Ovary (tissue), 3 donors: Measurements from ENCODE around the gene RCE1.
"Not testable (repeated sequence)": the region's sequence is repeated elsewhere in the genome, so short reads cannot be mapped to it uniquely, and the experiment has no call there.

ENCODE experiments used
- CTCF ChIP-seq, 3 donors: fragments of 450-650 bp in 2 of 3; fragments of 200-600 bp in 1 of 3; IDR thresholded peaks; one replicate each; pipeline versions ENCODE4 v1.5.1 to v1.8.0; 2016 to 2022; ENCODE audit warnings: antibody characterized with exemption in 3 of 3, mild to moderate bottlenecking in 1 of 3
- EP300 ChIP-seq: sonication (generic); formaldehyde crosslinking; IDR thresholded peaks from one replicate; pipeline ENCODE4 v1.6.1; 2017; ENCODE audit warnings: antibody characterized with exemption
- donor health status: DM: no; HTN: no; CAD: no.

- TF ChIP-seq CTCF (IDR thresholded peaks at IDR 0.05); EP300: not testable (repeated sequence)
These were observed 43.4 kb upstream of the RCE1 start for GRCh38 chr11:66799815-66800214.
